Stomach smooth muscle (tissue), 2 donors: ENCODE data around the gene NPR1.
"Not testable (repeated sequence)": the region's sequence is repeated elsewhere in the genome, so short reads cannot be mapped to it uniquely, and the experiment has no call there.

Experiments
- H3K27ac ChIP-seq: one replicate; pipeline ENCODE4 v1.7.0; 2013; ENCODE audit warnings: mild to moderate bottlenecking, low read length, inconsistent platforms
- H3K27me3 ChIP-seq, 2 donors: one replicate each; pipeline ENCODE4 v1.7.0; 2013; ENCODE audit warnings: low read length in 2 of 2; ENCODE audit not compliant: insufficient read depth in 2 of 2, control insufficient read depth in 1 of 2
- H3K36me3 ChIP-seq, 2 donors: one replicate each; pipeline ENCODE4 v1.7.0; 2013; ENCODE audit warnings: low read length in 2 of 2; ENCODE audit not compliant: control insufficient read depth in 2 of 2, insufficient read depth in 2 of 2
- H3K4me1 ChIP-seq: one replicate; pipeline ENCODE4 v1.7.0; 2013; ENCODE audit warnings: low read length; ENCODE audit not compliant: control insufficient read depth, insufficient read depth
- H3K4me3 ChIP-seq, 2 donors: one replicate each; pipeline ENCODE4 v1.7.0; 2013; ENCODE audit warnings: low read length in 2 of 2
- H3K9ac ChIP-seq, 2 donors: one replicate each; pipeline ENCODE4 v1.7.0; 2013; ENCODE audit warnings: low read length in 2 of 2, mild to moderate bottlenecking in 1 of 2
- H3K9me3 ChIP-seq, 2 donors: one replicate each; pipeline ENCODE4 v1.7.0; 2013; ENCODE audit warnings: low read length in 2 of 2; ENCODE audit not compliant: control insufficient read depth in 2 of 2
- donor health status: healthy.
- donor health status: Pancreatic carcinoma.

Gene NPR1

DNA sequence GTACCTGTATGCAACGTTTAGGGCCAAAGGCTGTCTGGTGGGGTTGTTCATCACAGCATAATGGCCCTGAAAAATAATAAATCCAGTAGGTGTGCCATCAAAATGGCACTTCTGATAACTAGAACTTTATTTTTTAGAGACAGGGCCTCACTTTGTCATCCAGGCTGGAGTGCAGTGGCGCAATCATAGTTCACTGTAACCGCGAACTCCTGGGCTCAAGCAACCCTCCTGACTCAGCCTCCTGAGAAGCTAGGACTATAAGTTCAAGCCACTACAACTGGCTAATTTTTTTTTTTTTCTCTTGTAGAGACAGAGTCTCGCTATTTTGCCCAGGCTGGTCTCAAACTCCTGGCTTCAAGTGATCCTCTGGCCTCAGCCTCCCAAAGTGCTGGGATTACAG lies 15.3 kb upstream of the NPR1 start:
- Histone ChIP-seq H3K36me3 (peaks cover 63% of the 10 kb centered on the region in 2 donors), H3K27ac (no peak overlapping the region), H3K27me3 (no peaks in the 10 kb centered on the region), H3K9me3 (no peaks in the 10 kb centered on the region), H3K9ac (no peak overlapping the region), H3K4me1 (peaks cover 11% of the 10 kb centered on the region), H3K4me3 (no peak overlapping the region)

DNA sequence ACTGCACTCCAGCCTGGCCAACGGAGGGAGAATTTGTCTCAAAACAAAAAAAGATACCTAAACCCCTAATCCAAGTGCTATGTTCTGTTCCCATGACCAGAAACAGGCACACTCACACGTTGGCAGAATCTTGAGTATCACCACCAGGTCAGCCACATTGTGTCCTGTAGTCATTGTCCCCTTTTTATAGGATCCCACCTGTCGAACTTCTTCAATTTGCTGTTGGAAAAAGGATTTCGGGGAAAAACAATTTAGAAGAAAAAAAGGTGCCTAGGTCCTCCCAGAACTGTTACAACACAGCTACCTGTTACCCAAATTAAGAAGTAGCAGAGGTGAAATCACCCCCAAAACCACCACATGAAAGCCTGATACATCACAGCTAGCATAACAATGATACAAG lies 11.0 kb upstream of the NPR1 start:
- Histone ChIP-seq H3K27me3 (no peaks in the 10 kb centered on the region), H3K4me3 (no peak overlapping the region), H3K4me1 (peaks cover 13% of the 10 kb centered on the region), H3K9me3 (no peaks in the 10 kb centered on the region), H3K36me3 (peaks cover 54 to 55% of the 10 kb centered on the region in 2 donors), H3K9ac (no peak overlapping the region), H3K27ac (no peak overlapping the region)

DNA sequence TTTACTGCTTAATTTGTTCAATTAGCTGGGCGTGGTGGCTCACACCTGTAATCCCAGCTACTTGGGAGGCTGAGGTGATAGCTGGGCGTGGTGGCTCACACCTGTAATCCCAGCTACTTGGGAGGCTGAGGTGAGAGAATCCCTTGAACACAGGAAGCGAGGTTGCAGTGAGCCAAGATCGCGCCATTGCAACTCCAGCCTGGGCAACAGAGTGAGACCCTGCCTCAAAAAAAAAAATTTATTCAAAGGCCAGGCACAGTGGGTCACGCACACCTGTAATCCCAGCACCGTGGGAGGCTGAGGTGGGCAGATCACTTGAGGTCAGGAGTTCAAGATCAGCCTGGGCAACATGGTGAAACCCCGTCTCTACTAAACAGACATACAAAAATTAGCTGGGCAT lies 9.8 kb upstream of the NPR1 start:
- peaks cover 13% of the 10 kb centered on the region for H3K4me1 ChIP-seq
- not testable (repeated sequence) for H3K27me3 ChIP-seq, H3K4me3 ChIP-seq, H3K9me3 ChIP-seq, H3K27ac ChIP-seq, H3K9ac ChIP-seq
- peaks cover 44 to 47% of the 10 kb centered on the region in 2 donors for H3K36me3 ChIP-seq

DNA sequence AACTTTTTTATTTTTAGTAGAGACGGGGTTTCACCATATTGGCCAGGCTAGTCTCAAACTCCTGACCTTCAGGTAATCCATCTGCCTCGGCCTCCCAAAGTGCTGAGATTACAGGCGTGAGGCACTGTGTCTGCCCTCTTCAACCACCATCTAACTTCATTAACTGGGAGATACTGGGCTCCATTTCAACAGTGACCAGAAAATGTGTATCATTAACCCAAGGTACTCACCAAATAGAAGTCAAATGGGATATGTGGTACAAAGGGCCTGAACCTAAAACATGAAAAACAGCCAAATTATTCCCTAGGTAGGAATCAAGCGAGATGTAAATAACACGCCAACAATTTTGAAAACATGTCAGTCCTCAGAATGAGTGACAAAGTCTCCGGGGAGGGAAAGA lies 8.9 kb upstream of the NPR1 start:
- Histone ChIP-seq H3K4me3 (peak overlapping the region; percentile 63 to 92), H3K9ac (peak overlapping the region; percentile 88 to 95), H3K27me3 (no peaks in the 10 kb centered on the region), H3K4me1 (peaks cover 13% of the 10 kb centered on the region), H3K27ac (no peak overlapping the region), H3K9me3 (no peaks in the 10 kb centered on the region), H3K36me3 (peaks cover 37 to 39% of the 10 kb centered on the region in 2 donors)

DNA sequence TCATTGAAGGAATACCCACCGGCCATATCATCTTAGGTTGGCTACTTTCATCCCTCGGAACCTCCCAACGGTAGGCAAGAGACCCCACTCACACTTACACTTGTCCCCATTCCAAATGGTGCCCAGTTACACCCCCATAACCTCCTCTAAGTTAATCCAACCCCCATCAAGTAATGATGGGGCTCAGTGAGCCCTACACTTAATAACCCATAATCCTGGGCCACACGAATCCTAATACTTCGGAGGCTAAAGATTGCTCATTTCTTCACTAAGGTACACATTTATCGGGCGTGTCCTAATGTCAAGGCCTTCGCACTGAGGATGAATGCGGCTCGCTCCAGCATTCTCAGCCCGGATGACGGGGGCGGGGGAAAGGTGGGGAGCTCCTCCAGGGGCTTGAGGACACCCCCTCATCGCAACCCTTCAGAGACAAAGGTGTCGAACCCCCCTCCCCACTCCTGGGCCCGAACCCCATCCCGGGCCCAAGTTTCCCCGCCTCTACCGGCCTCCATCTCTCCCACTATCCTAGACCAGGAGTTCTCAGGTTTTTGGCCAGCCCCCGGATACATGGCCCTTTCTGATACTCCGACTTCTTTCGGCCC lies 8.1 kb upstream of the NPR1 start:
- Histone ChIP-seq H3K9me3 (no peaks in the 10 kb centered on the region), H3K27ac (peak overlapping the region; percentile 84), H3K4me3 (peak overlapping the region; percentile 63 to 92)

DNA sequence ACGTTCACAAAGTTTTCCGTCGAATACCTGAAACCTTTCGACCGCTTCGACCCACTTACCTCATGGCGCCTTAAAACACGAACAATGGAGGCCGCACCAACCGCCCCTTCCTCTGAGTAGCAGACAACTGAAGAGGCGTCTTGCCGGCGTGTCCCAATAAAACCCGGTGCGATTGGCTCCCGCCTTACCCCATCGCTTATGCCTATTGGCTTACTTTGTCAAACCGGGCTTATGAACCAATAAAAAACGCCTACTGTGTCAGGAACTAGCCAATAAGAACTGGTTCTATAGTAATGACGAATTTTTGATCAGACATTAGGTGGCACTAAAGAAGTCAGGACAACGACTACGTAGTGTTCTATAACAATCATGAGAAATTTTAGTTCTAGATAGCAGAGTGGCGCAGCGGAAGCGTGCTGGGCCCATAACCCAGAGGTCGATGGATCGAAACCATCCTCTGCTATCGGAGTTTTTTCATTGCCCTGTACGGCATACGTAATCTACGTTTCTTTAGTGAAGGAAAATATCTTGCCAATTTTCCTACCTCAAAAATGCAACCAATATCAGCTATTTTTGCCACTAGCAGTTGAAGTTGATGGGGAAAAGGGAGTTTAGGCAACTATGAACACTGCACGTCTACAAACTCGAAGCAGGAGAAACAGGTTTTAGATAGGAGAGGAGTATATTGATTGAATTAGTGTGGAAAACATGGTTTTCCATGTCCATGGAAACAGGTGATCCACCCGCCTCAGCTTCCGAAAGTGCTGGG lies 7.4 kb upstream of the NPR1 start, which contains the start of gene ILF2:
TSS of gene ILF2 (minus strand) at position 135 of the 769 bp plus-strand sequence. CDS start at position 64, 71 bp downstream.
- Histone ChIP-seq H3K27me3 (no peaks in the 10 kb centered on the region), H3K36me3 (peaks cover 25 to 26% of the 10 kb centered on the region in 2 donors), H3K9me3 (no peaks in the 10 kb centered on the region), H3K4me1 (peaks cover 13% of the 10 kb centered on the region), H3K9ac (peak within 1 kb of the TSS; percentile 88 to 95), H3K27ac (peak within 1 kb of the TSS; percentile 84), H3K4me3 (peak within 1 kb of the TSS; percentile 64 to 92)

More for the DNA sequence above, 8.1 kb upstream of the NPR1 start:
- Histone ChIP-seq H3K9ac (peak overlapping the region; percentile 88 to 95), H3K4me1 (peaks cover 13% of the 10 kb centered on the region), H3K27me3 (no peaks in the 10 kb centered on the region), H3K36me3 (peaks cover 32% of the 10 kb centered on the region in 2 donors)

DNA sequence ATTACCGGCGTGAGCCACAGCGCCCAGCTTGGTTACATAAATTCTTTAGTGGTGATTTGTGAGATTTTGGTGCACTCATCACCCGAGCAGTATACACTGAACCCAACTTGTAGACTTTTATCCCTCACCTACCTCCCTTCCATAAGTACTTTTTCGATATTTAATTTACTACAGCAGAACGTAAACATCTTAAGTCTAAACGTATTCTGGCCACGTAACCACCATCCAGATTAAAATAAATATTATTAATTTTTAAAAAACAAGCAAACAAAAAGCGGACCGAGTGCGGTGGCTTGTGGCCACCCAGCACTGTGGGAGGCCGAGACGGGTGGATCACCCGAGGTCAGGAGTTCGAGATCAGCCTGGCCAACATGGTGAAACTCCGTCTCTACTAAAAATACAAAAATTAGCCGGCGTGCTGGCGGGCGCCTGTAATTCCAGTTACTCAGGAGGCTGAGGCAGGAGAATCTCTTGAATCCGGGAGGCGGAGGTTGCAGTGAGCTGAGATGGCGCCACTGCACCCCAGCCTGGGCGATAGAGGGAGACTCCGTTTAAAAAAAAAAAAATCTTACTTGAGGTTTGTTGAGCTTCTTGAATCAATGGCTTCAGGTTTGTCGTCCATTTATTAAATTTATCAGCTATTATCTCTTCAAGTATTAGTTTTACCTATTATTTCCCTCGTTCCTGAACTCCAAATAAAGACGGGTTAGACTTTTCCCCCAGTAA lies 6.7 kb upstream of the NPR1 start:
- H3K9ac ChIP-seq = peak overlapping the region; percentile 65 to 82
- H3K9me3 ChIP-seq = not testable (repeated sequence)
- H3K27ac ChIP-seq = peak overlapping the region; percentile 82

DNA sequence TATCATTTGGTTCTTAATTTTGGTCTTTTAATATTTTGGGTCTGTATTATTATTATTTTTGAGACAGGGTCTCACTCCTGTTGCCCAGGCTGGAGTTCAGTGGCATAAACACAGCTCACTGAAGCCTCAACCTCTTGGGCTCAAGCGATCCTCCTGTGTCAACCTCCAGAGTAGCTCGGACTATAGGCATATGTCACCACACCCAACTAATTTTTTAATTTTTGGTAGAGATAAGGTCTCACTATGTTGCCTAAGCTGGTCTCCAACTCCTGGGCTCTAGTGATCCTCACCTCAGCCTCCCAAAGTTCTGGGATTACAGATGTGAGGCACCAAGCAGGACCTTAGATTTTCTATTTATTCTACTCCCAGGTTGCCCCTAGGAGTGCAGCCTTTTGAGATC lies 5.0 kb upstream of the NPR1 start:
- Histone ChIP-seq H3K9me3 (no peaks in the 10 kb centered on the region), H3K9ac (no peak overlapping the region), H3K4me3 (no peak overlapping the region), H3K27me3 (peaks cover 0 to 7% of the 10 kb centered on the region in 2 donors), H3K36me3 (peaks cover 3% of the 10 kb centered on the region in 2 donors), H3K4me1 (peaks cover 24% of the 10 kb centered on the region), H3K27ac (no peak overlapping the region)

More for the DNA sequence above, 6.7 kb upstream of the NPR1 start:
- not testable (repeated sequence) for H3K27me3 ChIP-seq
- peaks cover 19 to 20% of the 10 kb centered on the region in 2 donors for H3K36me3 ChIP-seq
- H3K4me3 ChIP-seq = peak overlapping the region; percentile 64 to 92
- peaks cover 13% of the 10 kb centered on the region for H3K4me1 ChIP-seq

DNA sequence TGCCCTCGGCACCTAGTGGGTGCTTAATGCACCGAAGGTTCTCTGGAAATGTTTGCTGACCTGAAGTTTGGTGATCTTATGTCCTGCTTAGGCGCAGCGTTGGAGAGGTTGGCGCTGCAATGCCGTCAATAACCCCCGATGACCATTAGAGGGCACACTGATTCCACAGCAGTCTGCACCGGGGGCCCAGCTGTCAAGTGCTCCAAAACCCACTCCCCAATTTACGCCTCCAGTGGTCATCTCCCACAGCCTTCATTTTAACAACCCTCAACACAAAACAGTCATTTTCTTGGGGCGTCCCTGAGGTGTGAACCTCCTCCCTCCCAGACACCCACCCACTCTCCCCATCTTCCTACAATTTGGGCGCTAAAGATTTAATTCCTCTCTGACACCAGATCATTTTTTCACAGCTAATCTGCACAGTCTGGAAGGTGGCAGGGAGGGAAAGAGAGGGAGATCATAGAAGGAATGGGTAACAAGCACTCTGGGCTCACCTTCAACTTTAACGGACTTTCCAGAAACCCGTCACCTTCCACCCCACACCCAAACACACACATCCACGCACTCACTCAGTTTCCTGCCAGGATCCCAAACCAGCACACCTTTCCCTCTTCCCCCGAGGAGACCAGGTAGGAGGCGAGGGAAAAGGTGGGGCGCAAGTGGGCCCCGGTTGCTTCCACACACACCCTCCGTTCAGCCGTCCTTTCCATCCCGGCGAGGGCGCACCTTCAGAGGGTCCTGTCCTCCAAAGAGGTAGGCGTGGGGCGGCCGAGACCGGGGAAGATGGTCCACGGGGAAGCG lies 570 bp upstream of the NPR1 start:
- H3K9ac ChIP-seq = peak overlapping the region; percentile 21 to 28
- no peak overlapping the region for H3K27ac ChIP-seq
- H3K4me3 ChIP-seq = peak overlapping the region; percentile 72 to 73
- H3K27me3 ChIP-seq = peaks cover 18 to 34% of the 10 kb centered on the region in 2 donors
- peaks cover 24% of the 10 kb centered on the region for H3K4me1 ChIP-seq
- no peaks in the 10 kb centered on the region for H3K36me3 ChIP-seq
- no peaks in the 10 kb centered on the region for H3K9me3 ChIP-seq
